Smooth muscle cell of the brain vasculature (primary cell): ENCODE data around the gene IFI35.
"Not testable (repeated sequence)": the region's sequence is repeated elsewhere in the genome, so short reads cannot be mapped to it uniquely, and the experiment has no call there.

ENCODE experiments used
- DNase-seq: peaks from one replicate; pipeline ENCODE4 v3.0.0-alpha.2; 2012; ENCODE audit warnings: low read depth, low spot score

The IFI35 gene

GRCh38 chr17:42997984-42998938 is 8.3 kb upstream of the IFI35 start, which contains the start of gene RPL27:
RPL27 (plus strand) TSS chr17:42998419; CDS start chr17:42998751, 332 bp downstream.
- peak; percentile 99 for DNase-seq

GRCh38 chr17:42999003-42999525 is 7.5 kb upstream of the IFI35 start:
- no peak for DNase-seq

DNA sequence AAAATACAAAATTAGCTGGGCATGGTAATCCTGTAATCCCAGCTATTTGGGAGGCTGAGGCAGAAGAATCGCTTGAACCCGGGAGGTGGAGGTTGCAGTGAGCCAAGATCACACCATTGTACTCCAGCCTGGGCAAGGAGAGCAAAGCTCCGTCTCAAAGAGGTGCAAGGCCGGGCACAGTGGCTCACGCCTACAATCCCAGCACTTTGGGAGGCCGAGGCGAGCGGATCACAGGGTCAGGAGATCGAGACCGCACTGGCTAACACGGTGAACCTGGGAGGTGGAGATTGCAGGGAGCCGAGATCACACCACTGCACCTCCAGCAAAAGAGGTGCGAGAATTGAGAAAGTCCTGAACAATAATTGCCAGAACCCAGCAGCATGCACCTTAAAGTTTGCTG is 5.7 kb upstream of the IFI35 start:
- DNase-seq, result not testable (repeated sequence)

DNA sequence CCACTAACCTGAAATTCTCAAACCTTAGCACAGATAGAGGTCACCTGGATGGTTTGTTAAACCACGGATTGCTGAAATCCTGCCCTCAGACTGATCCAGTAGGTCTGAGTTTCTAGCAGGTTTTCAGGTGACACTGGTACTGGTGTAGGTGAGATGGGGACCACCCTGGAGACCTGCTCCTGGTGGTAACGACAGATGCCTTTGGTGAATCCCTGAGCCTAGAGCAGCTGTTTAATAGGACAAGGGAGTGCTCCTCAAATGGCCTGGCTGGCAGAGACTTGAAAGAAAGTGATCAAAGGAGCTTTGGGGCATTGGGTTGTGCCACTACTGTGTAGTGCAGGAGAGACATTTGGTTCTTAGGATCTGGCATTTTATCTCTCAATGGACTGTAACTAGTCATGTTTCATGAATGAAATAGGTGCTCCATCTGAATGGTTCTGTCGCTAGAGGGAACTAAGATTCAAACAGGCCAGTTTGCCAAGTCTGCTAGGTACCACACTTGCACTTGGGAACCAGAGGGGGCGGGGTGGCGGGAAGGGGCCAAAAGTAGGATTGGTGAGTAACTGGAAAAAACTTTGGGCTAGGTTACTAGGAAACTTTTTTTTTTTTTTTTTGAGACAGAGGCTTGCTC is 2.9 kb upstream of the IFI35 start:
- no peak for DNase-seq

- DNase-seq, result no peak
Observed at GRCh38 chr17:43010667-43011308, 4.2 kb downstream of the IFI35 start.

GRCh38 chr17:43011728-43012472 is 5.3 kb downstream of the IFI35 start:
- DNase-seq, result no peak

GRCh38 chr17:43013296-43013695 is 6.7 kb downstream of the IFI35 start:
- no peak for DNase-seq

GRCh38 chr17:43014020-43014648 is 7.5 kb downstream of the IFI35 start:
- DNase-seq, result no peak

- DNase-seq, result no peak
Observed at GRCh38 chr17:43014649-43015542, 8.3 kb downstream of the IFI35 start.

- no peak for DNase-seq
Observed at GRCh38 chr17:43015579-43015978, 9.0 kb downstream of the IFI35 start.

GRCh38 chr17:43016216-43016615 is 9.6 kb downstream of the IFI35 start:
- DNase-seq, result no peak

GRCh38 chr17:43018008-43018853 is 11.6 kb downstream of the IFI35 start:
- DNase-seq, result no peak

DNA sequence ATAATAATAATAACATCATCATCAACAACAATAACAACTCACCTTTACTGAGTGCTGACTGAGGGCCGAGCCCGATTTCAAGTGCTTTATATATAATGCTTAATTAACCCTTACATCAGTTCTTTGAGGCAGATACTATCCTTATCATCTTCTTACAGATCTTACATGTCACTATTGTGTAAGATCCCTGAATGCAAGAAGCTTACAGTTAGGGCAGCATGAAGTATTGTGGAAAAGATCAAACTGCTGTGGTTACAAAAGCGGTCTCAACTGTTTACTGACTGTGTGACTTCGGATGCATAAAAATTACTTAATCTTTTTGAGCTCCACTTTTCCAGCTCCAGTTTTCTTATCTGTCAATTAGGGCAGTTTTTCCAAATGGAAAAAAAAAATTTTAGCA is 12.3 kb downstream of the IFI35 start:
- no peak for DNase-seq

GRCh38 chr17:43019418-43019817 is 12.8 kb downstream of the IFI35 start:
- no peak for DNase-seq

GRCh38 chr17:43020030-43020621 is 13.5 kb downstream of the IFI35 start:
- no peak for DNase-seq

DNA sequence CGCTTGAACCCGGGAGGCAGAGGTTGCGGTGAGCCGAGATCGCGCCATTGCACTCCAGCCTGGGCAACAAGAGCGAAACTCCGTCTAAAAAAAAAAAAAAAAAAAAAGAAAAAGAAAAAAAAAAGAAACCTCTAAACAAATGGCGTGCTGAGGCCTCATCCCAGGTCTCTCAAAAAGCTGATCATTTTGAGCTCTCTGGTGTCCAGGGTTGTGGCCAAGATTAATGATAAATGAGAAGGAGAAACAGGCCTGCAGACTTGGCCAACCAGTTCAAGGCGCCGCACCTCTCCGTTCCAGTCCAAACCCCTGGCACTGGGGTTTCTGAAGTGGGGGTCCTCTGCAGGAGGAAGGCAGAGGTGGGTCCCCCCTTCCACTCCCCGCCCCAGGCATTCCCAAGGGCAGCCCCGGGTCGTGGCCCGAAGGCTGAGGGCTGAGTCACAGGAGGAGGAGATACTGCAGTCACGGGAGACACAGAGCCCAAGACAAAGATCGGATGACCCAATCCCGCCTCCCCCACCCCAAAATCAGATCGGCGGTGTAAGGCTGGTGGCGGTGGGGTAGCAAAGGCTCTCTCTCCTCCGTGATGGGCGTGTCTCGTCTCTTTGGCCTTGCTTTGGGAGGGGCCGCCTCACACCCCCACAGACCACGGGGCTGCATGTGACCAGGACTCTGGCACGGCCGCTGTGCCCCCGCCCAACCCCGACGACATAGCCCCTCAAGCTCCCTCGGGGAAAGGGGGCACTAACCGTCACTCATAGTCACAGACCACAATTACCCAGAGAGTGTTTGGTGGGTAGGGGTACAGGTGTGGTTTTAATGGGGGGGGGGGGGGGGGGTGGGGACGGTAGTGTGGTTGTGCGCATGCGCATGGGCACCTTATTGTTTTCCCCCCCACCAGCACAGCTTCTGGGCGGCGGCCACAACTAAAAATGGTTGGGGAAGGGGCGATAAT is 14.5 kb downstream of the IFI35 start:
- DNase-seq, result no peak

DNA sequence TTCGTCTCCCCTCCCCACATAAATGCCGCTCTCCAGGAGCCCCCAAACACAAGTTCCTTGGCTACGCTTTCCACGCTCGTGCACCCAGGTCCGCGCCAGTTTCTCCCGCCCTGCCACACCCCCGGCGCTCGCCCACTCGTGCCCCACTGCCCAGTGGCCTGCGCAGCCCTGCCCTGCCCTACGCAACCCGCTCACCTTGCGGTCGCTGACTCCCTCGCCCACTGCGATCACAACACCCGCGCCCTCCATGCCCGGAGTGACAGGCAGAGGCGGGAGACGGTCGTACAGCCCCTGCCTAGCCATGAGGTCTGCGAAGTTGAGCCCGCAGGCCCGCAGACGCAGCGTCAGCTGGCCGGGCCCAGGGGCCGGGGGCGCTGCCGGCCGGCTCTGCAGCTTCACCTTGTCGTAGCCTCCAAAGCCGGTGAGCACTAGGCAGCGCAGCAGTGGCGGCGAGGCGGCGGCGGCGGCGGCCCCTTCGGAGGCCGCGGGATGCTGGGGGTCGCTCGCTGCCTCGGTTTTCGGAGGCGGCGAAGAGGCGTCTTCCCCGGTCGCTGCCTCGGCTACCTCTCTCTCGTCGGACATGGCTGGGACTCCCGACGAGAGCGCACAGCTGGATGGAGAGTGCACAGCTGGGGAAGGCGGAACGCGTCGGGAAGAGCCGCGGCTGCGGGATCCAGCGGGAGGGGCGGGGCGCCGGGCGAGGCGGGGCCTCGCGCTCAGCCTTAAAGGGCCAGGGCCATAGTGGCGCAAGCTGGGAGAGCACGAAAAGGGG is 15.3 kb downstream of the IFI35 start, which contains the start of gene VAT1:
VAT1 (minus strand) TSS at position 645 of the 772 bp plus-strand sequence; CDS start at position 582, 63 bp downstream.
- DNase-seq, result no peak
